Caco-2 (cell line): ENCODE results near the gene BTF3L4. TPM values are rescaled to one million over a fixed set of nuclear protein-coding genes. Genes with fewer than 3 reads are reported as not detected.
"Not testable (repeated sequence)": the region's sequence is repeated elsewhere in the genome, so short reads cannot be mapped to it uniquely, and the experiment has no call there.

Source experiments
- BruUV-seq: library from RNA; stranded (reverse); fragments of 400-500 nt; replicated peaks from 2 replicates; lab custom pipeline; 2021; lab: Mats Ljungman, UMichigan
- CTCF ChIA-PET: fragments of 300-600 bp; sonication (Branson Sonifier 250); formaldehyde crosslinking; loops from one replicate; lab custom pipeline; 2022; ENCODE audit warnings: antibody characterized with exemption; lab: Charles Lee
- POLR2A ChIA-PET: fragments of 300-600 bp; sonication (Branson Sonifier 250); formaldehyde crosslinking; loops from one replicate; lab custom pipeline; 2022; ENCODE audit warnings: antibody characterized with exemption; lab: Charles Lee
- DNase-seq, 2 experiments: peaks; one replicate each; pipeline versions ENCODE4 v3.0.0 to v3.0.0-alpha.2; 2020 to 2022
- H3K27me3 ChIP-seq: replicated peaks from 2 replicates; pipeline ENCODE4 v1.6.0; 2011; ENCODE audit warnings: low read length; ENCODE audit not compliant: control insufficient read depth, insufficient read depth
- H3K36me3 ChIP-seq: 2 replicates; pipeline ENCODE4 v1.5.1; 2011; ENCODE audit warnings: low read length; ENCODE audit not compliant: control insufficient read depth, insufficient read depth
- H3K4me1 ChIP-seq: fragments of 250-450 bp; sonication (Bioruptor Pico); 2 replicates; pipeline ENCODE4 v1.5.1; 2020; ENCODE audit warnings: mild to moderate bottlenecking
- H3K4me3 ChIP-seq: 2 replicates; pipeline ENCODE4 v1.5.1; 2011; ENCODE audit warnings: low read depth, mild to moderate bottlenecking, control low read depth, low read length
- H3K9me3 ChIP-seq: fragments of 250-450 bp; sonication (Bioruptor Pico); 2 replicates; pipeline ENCODE4 v1.5.1; 2020; ENCODE audit warnings: mild to moderate bottlenecking, moderate library complexity
- H3K27ac Mint-ChIP-seq: one replicate; pipeline ENCODE4 v1.8.0; 2022; ENCODE audit warnings: mixed read lengths; ENCODE audit not compliant: unreplicated experiment
- H3K27me3 Mint-ChIP-seq: one replicate; pipeline ENCODE4 v1.8.0; 2022; ENCODE audit warnings: mixed read lengths; ENCODE audit not compliant: insufficient read depth, unreplicated experiment
- H3K36me3 Mint-ChIP-seq: one replicate; pipeline ENCODE4 v1.8.0; 2022; ENCODE audit warnings: mild to moderate bottlenecking, mixed read lengths; ENCODE audit not compliant: insufficient read depth, unreplicated experiment
- H3K4me1 Mint-ChIP-seq: one replicate; pipeline ENCODE4 v1.8.0; 2022; ENCODE audit warnings: low read depth, mixed read lengths; ENCODE audit not compliant: unreplicated experiment
- H3K4me3 Mint-ChIP-seq: one replicate; pipeline ENCODE4 v1.8.0; 2022; ENCODE audit warnings: mild to moderate bottlenecking, moderate library complexity, mixed read lengths; ENCODE audit not compliant: unreplicated experiment
- H3K9me3 Mint-ChIP-seq: one replicate; pipeline ENCODE4 v1.8.0; 2022; ENCODE audit warnings: mixed read lengths; ENCODE audit not compliant: unreplicated experiment
- CTCF ChIP-seq, 2 experiments: fragments of 200-600 bp in 1 of 2; IDR thresholded peaks; 1 replicate in 1 of 2; 2 replicates in 1 of 2; pipeline versions ENCODE4 v1.5.1 to v1.8.0; 2011 to 2022; ENCODE audit warnings: antibody characterized with exemption in 1 of 2, control low read depth in 1 of 2, inconsistent platforms in 1 of 2, low read depth in 1 of 2, low read length in 1 of 2, mild to moderate bottlenecking in 1 of 2, moderate library complexity in 1 of 2; ENCODE audit not compliant: insufficient read depth in 1 of 2, severe bottlenecking in 1 of 2, unreplicated experiment in 1 of 2
- intact Hi-C: fragments of 100-400 bp; cut with micrococcal nuclease; formaldehyde crosslinking; loops from one replicate; pipeline ENCODE4 v1.10.0; 2022; ENCODE audit not compliant: unreplicated experiment
- total RNA-seq: library from RNA; stranded (reverse); gene quantifications from 2 replicates; pipeline ENCODE4 v1.2.3, GENCODE V29; 2022

BTF3L4 gene
- total RNA-seq, 1 experiment from 2014 or later, result 73.7 TPM

- Mint-ChIP-seq H3K4me1 (no peaks in the 10 kb centered on the region), H3K36me3 (peaks cover 17% of the 10 kb centered on the region), H3K4me3 (no peak overlapping the region), H3K9me3 (no peaks in the 10 kb centered on the region), H3K27ac (no peak overlapping the region), H3K27me3 (no peaks in the 10 kb centered on the region)
- H3K9me3 ChIP-seq, result no peaks in the 10 kb centered on the region
- ChIA-PET CTCF (no interaction called here), POLR2A (no interaction called here)
- H3K27me3 ChIP-seq, result no peaks in the 10 kb centered on the region
- BruUV-seq, result no TSS peak
- H3K4me1 ChIP-seq, result no peaks in the 10 kb centered on the region
- no peak for DNase-seq
- H3K4me3 ChIP-seq, result no peak overlapping the region
- H3K36me3 ChIP-seq, result no peaks in the 10 kb centered on the region
- TF ChIP-seq CTCF (IDR thresholded peaks at IDR 0.05; ENCODE audit: insufficient read depth in 1 of 2, low read depth in 1 of 2, low read length in 1 of 2, severe bottlenecking in 1 of 2, unreplicated experiment in 1 of 2), result no peak
- intact Hi-C loops, result no loop called here
These were observed 10.9 kb upstream of the BTF3L4 start for GRCh38 chr1:52045236-52045635.

GRCh38 chr1:52045666-52046195, 10.4 kb upstream of the BTF3L4 start:
- H3K27me3 ChIP-seq, H3K9me3 ChIP-seq, H3K4me1 Mint-ChIP-seq, BruUV-seq, intact Hi-C loops, H3K4me3 Mint-ChIP-seq, H3K36me3 ChIP-seq, H3K9me3 Mint-ChIP-seq, DNase-seq, CTCF ChIA-PET, H3K27ac Mint-ChIP-seq, H3K27me3 Mint-ChIP-seq, POLR2A ChIA-PET, H3K4me3 ChIP-seq, H3K4me1 ChIP-seq: not testable (repeated sequence)
- peaks cover 17% of the 10 kb centered on the region for H3K36me3 Mint-ChIP-seq

- not testable (repeated sequence) for BruUV-seq
These were observed 6.8 kb upstream of the BTF3L4 start for GRCh38 chr1:52049337-52049736.

GRCh38 chr1:52053862-52054261, 2.2 kb upstream of the BTF3L4 start:
- Histone ChIP-seq H3K4me3 (peak overlapping the region; percentile 58), H3K27me3 (no peaks in the 10 kb centered on the region), H3K4me1 (peaks cover 13% of the 10 kb centered on the region; the same call in 1 of the 2 replicates), H3K36me3 (peaks cover 2% of the 10 kb centered on the region; the same call in 1 of the 2 replicates), H3K9me3 (no peaks in the 10 kb centered on the region)
- Mint-ChIP-seq H3K4me1 (peaks cover 9% of the 10 kb centered on the region), H3K36me3 (peaks cover 46% of the 10 kb centered on the region), H3K4me3 (peak overlapping the region; percentile 91), H3K9me3 (no peaks in the 10 kb centered on the region), H3K27me3 (no peaks in the 10 kb centered on the region), H3K27ac (peak overlapping the region; percentile 83)
- intact Hi-C loops, result no loop called here
- TF ChIP-seq CTCF (IDR thresholded peaks at IDR 0.05; ENCODE audit: insufficient read depth in 1 of 2, low read depth in 1 of 2, low read length in 1 of 2, severe bottlenecking in 1 of 2, unreplicated experiment in 1 of 2), result no peak
- ChIA-PET CTCF (no interaction called here), POLR2A (no interaction called here)
- no peak for DNase-seq
- no TSS peak for BruUV-seq

More at GRCh38 chr1:52049337-52049736, 6.8 kb upstream of the BTF3L4 start:
- H3K36me3 ChIP-seq, DNase-seq, H3K4me3 ChIP-seq, H3K9me3 ChIP-seq, intact Hi-C loops, H3K27ac Mint-ChIP-seq, H3K9me3 Mint-ChIP-seq, H3K4me3 Mint-ChIP-seq, H3K4me1 ChIP-seq, H3K27me3 Mint-ChIP-seq, POLR2A ChIA-PET, H3K4me1 Mint-ChIP-seq, CTCF ChIA-PET, H3K27me3 ChIP-seq: not testable (repeated sequence)
- peaks cover 27% of the 10 kb centered on the region for H3K36me3 Mint-ChIP-seq
